CD1c-positive myeloid dendritic cell (primary cell): ENCODE results near the gene RASGRP2.

ENCODE experiments used
- DNase-seq: peaks from one replicate; pipeline ENCODE4 v3.0.0-alpha.2; 2016; ENCODE audit errors: extremely low spot score

RASGRP2 gene

GRCh38 chr11:64770120-64770519 lies 26.2 kb upstream of the RASGRP2 start:
- DNase-seq = no peak

- DNase-seq = no peak
Measured at GRCh38 chr11:64769283-64769682, 25.3 kb upstream of the RASGRP2 start.

GRCh38 chr11:64768300-64768694 lies 24.4 kb upstream of the RASGRP2 start:
- no peak for DNase-seq

GRCh38 chr11:64767344-64768299 lies 23.7 kb upstream of the RASGRP2 start:
- DNase-seq = peak; percentile 79

- DNase-seq = no peak
Measured at GRCh38 chr11:64766881-64767280, 22.9 kb upstream of the RASGRP2 start.

GRCh38 chr11:64765851-64766665 lies 22.1 kb upstream of the RASGRP2 start:
- DNase-seq = no peak

GRCh38 chr11:64765291-64765850 lies 21.4 kb upstream of the RASGRP2 start:
- no peak for DNase-seq

- no peak for DNase-seq
Measured at GRCh38 chr11:64764753-64765152, 20.8 kb upstream of the RASGRP2 start.

GRCh38 chr11:64764040-64764611 lies 20.2 kb upstream of the RASGRP2 start:
- DNase-seq = peak; percentile 16

GRCh38 chr11:64763526-64764039 lies 19.6 kb upstream of the RASGRP2 start:
- DNase-seq = no peak

GRCh38 chr11:64762674-64763525 lies 19.0 kb upstream of the RASGRP2 start:
- no peak for DNase-seq

- DNase-seq = no peak
Measured at GRCh38 chr11:64762277-64762673, 18.3 kb upstream of the RASGRP2 start.

GRCh38 chr11:64760759-64761420 lies 16.9 kb upstream of the RASGRP2 start:
- DNase-seq = no peak

- no peak for DNase-seq
Measured at GRCh38 chr11:64759722-64760719, 16.1 kb upstream of the RASGRP2 start, which contains the start of gene PYGM. PYGM (minus strand) TSS chr11:64759974; CDS start chr11:64759898, 76 bp downstream.

- DNase-seq = no peak
Measured at GRCh38 chr11:64759131-64759721, 15.3 kb upstream of the RASGRP2 start.

GRCh38 chr11:64758330-64759079 lies 14.6 kb upstream of the RASGRP2 start:
- DNase-seq = no peak

- no peak for DNase-seq
Measured at GRCh38 chr11:64757549-64758329, 13.8 kb upstream of the RASGRP2 start.
